ENCODE measurements around the gene DERL3.

The DERL3 gene

DNA sequence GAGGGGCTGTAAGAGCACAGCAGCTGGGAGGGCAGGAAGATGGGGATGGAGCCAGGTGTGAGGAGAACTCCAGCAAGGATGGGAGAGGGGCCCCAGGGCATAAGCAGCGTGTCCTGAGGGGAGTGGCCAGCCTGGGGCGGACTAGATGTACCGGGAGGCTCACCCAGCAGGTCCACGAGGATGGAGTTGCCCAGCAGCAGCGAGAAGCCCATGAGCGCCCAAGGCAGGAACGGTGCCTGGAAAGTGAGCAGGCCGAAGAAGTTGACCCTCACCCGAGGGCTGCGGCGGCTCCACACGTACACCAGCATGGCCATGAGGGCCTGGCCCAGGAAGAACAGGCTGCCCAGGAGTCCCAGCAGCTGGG, 1.3 kb downstream of the DERL3 start:
- Histone ChIP-seq H2AFZ (ENCODE audit: low read length) (no peak overlapping the region), H3K9me2 (replicated peaks; ENCODE audit: low read depth, low read length) (no peaks in the 10 kb centered on the region), H3K79me2 (ENCODE audit: insufficient read depth, low read length) (peaks cover 13% of the 10 kb centered on the region; the same call in 1 of the 2 replicates), H3K4me2 (ENCODE audit: low read depth, low read length, poor library complexity, severe bottlenecking) (peak overlapping the region; percentile 75), H4K20me1 (ENCODE audit: insufficient read depth, low read length, poor library complexity, severe bottlenecking) (no peaks in the 10 kb centered on the region), H3K9me3 (ENCODE audit: insufficient read depth, low read depth, low read length) (no peaks in the 10 kb centered on the region), H3K4me3 (ENCODE audit: low read length, poor library complexity, severe bottlenecking) (peak overlapping the region; percentile 80), H3K4me1 (ENCODE audit: insufficient read depth, low read length, poor library complexity, severe bottlenecking) (peaks cover 11% of the 10 kb centered on the region), H3K27me3 (ENCODE audit: insufficient read depth, low read length, poor library complexity, severe bottlenecking) (no peaks in the 10 kb centered on the region), H3K36me3 (ENCODE audit: insufficient read depth, low read length) (peaks cover 47% of the 10 kb centered on the region; the same call in 1 of the 2 replicates), H3F3A (ENCODE audit: low read depth) (no peaks in the 10 kb centered on the region), H3K9ac (ENCODE audit: low read depth, low read length, poor library complexity, severe bottlenecking) (peak overlapping the region; percentile 62)
- TF ChIP-seq, protein P1, sequence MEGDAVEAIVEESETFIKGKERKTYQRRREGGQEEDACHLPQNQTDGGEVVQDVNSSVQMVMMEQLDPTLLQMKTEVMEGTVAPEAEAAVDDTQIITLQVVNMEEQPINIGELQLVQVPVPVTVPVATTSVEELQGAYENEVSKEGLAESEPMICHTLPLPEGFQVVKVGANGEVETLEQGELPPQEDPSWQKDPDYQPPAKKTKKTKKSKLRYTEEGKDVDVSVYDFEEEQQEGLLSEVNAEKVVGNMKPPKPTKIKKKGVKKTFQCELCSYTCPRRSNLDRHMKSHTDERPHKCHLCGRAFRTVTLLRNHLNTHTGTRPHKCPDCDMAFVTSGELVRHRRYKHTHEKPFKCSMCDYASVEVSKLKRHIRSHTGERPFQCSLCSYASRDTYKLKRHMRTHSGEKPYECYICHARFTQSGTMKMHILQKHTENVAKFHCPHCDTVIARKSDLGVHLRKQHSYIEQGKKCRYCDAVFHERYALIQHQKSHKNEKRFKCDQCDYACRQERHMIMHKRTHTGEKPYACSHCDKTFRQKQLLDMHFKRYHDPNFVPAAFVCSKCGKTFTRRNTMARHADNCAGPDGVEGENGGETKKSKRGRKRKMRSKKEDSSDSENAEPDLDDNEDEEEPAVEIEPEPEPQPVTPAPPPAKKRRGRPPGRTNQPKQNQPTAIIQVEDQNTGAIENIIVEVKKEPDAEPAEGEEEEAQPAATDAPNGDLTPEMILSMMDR (conservative IDR thresholded peaks at IDR 0.05; ENCODE audit: low read length), result no peak
- no peak for TF ChIP-seq EZH2phosphoT487 (IDR thresholded peaks at IDR 0.05; ENCODE audit: borderline replicate concordance)

GRCh38 chr22:23836692-23837495, 1.9 kb downstream of the DERL3 start:
- peak overlapping the region; percentile 75 for H3K4me2 ChIP-seq (ENCODE audit: low read depth, low read length, poor library complexity, severe bottlenecking)
- H3K27me3 ChIP-seq (ENCODE audit: insufficient read depth, low read length, poor library complexity, severe bottlenecking), result no peaks in the 10 kb centered on the region
- H3K9me2 ChIP-seq (replicated peaks; ENCODE audit: low read depth, low read length), result no peaks in the 10 kb centered on the region
- H3K4me3 ChIP-seq (ENCODE audit: low read length, poor library complexity, severe bottlenecking), result peak overlapping the region; percentile 80
- no peaks in the 10 kb centered on the region for H4K20me1 ChIP-seq (ENCODE audit: insufficient read depth, low read length, poor library complexity, severe bottlenecking)
- peak overlapping the region; percentile 62 for H3K9ac ChIP-seq (ENCODE audit: low read depth, low read length, poor library complexity, severe bottlenecking)
- no peak for TF ChIP-seq EZH2phosphoT487 (IDR thresholded peaks at IDR 0.05; ENCODE audit: borderline replicate concordance)
- TF ChIP-seq, protein P1 (conservative IDR thresholded peaks at IDR 0.05; ENCODE audit: low read length), result no peak
- peaks cover 11% of the 10 kb centered on the region for H3K4me1 ChIP-seq (ENCODE audit: insufficient read depth, low read length, poor library complexity, severe bottlenecking)
- no peak overlapping the region for H2AFZ ChIP-seq (ENCODE audit: low read length)
- H3F3A ChIP-seq (ENCODE audit: low read depth), result no peaks in the 10 kb centered on the region
- H3K79me2 ChIP-seq (ENCODE audit: insufficient read depth, low read length), result peaks cover 13% of the 10 kb centered on the region; the same call in 1 of the 2 replicates
- peaks cover 47% of the 10 kb centered on the region; the same call in 1 of the 2 replicates for H3K36me3 ChIP-seq (ENCODE audit: insufficient read depth, low read length)
- no peaks in the 10 kb centered on the region for H3K9me3 ChIP-seq (ENCODE audit: insufficient read depth, low read depth, low read length)

GRCh38 chr22:23836281-23836680, 2.5 kb downstream of the DERL3 start:
- Histone ChIP-seq H3K4me2 (ENCODE audit: low read depth, low read length, poor library complexity, severe bottlenecking) (no peak overlapping the region), H4K20me1 (ENCODE audit: insufficient read depth, low read length, poor library complexity, severe bottlenecking) (peaks cover 5% of the 10 kb centered on the region), H3K27me3 (ENCODE audit: insufficient read depth, low read length, poor library complexity, severe bottlenecking) (no peaks in the 10 kb centered on the region), H3K4me1 (ENCODE audit: insufficient read depth, low read length, poor library complexity, severe bottlenecking) (peaks cover 11% of the 10 kb centered on the region), H3K9me3 (ENCODE audit: insufficient read depth, low read depth, low read length) (no peaks in the 10 kb centered on the region), H3K79me2 (ENCODE audit: insufficient read depth, low read length) (peaks cover 18% of the 10 kb centered on the region; the same call in 1 of the 2 replicates), H3F3A (ENCODE audit: low read depth) (no peaks in the 10 kb centered on the region), H2AFZ (ENCODE audit: low read length) (no peak overlapping the region), H3K9me2 (replicated peaks; ENCODE audit: low read depth, low read length) (no peaks in the 10 kb centered on the region), H3K4me3 (ENCODE audit: low read length, poor library complexity, severe bottlenecking) (no peak overlapping the region), H3K36me3 (ENCODE audit: insufficient read depth, low read length) (peaks cover 54% of the 10 kb centered on the region; the same call in 1 of the 2 replicates), H3K9ac (ENCODE audit: low read depth, low read length, poor library complexity, severe bottlenecking) (no peak overlapping the region)
- TF ChIP-seq, protein P1 (conservative IDR thresholded peaks at IDR 0.05; ENCODE audit: low read length), result no peak
- no peak for TF ChIP-seq EZH2phosphoT487 (IDR thresholded peaks at IDR 0.05; ENCODE audit: borderline replicate concordance)
